ENCODE measurements around the gene CD38. TPM values are rescaled to one million over a fixed set of nuclear protein-coding genes. Genes with fewer than 3 reads are reported as not detected.
"Not testable (repeated sequence)": the region's sequence is repeated elsewhere in the genome, so short reads cannot be mapped to it uniquely, and the experiment has no call there.

The CD38 gene
- total RNA-seq, result 10 to 100 TPM in 5 of 6 donors, 1 to 10 TPM in 1; 8.5 to 72.3 (median 28.3) TPM

GRCh38 chr4:15778289-15779241, at the start of gene CD38:
CD38 (plus strand) TSS chr4:15778328; CDS start chr4:15778415, 87 bp downstream.
- H3K36me3 ChIP-seq, result no peaks in the 10 kb centered on the region
- peaks cover 10 to 29% (median 23%) of the 10 kb centered on the region in 4 donors for H3K4me1 ChIP-seq
- 0 to 4% methylated on average over 7 to 60 of the region's 76 CpGs for WGBS, 2 donors
- TF ChIP-seq POLR2A (IDR thresholded peaks at IDR 0.05) (peak in 2 of 4 donors; percentile 26 to 29), EP300 (IDR thresholded peaks at IDR 0.05) (no peak)
- TF ChIP-seq, protein P1, sequence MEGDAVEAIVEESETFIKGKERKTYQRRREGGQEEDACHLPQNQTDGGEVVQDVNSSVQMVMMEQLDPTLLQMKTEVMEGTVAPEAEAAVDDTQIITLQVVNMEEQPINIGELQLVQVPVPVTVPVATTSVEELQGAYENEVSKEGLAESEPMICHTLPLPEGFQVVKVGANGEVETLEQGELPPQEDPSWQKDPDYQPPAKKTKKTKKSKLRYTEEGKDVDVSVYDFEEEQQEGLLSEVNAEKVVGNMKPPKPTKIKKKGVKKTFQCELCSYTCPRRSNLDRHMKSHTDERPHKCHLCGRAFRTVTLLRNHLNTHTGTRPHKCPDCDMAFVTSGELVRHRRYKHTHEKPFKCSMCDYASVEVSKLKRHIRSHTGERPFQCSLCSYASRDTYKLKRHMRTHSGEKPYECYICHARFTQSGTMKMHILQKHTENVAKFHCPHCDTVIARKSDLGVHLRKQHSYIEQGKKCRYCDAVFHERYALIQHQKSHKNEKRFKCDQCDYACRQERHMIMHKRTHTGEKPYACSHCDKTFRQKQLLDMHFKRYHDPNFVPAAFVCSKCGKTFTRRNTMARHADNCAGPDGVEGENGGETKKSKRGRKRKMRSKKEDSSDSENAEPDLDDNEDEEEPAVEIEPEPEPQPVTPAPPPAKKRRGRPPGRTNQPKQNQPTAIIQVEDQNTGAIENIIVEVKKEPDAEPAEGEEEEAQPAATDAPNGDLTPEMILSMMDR (IDR thresholded peaks at IDR 0.05), result peak in 1 of 6 experiments; percentile 4
- no peaks in the 10 kb centered on the region for H3K27me3 ChIP-seq
- peak within 1 kb of the TSS; percentile 3 to 73 (median 55) for H3K4me3 ChIP-seq
- peak; percentile 76 to 92 for DNase-seq
- H3K9me3 ChIP-seq, result no peaks in the 10 kb centered on the region
- H3K27ac ChIP-seq, result peak within 1 kb of the TSS; percentile 39 to 78 (median 64)
- ATAC-seq (ENCODE audit: low FRiP score in 2 of 2), result peak; percentile 48 to 61

DNA sequence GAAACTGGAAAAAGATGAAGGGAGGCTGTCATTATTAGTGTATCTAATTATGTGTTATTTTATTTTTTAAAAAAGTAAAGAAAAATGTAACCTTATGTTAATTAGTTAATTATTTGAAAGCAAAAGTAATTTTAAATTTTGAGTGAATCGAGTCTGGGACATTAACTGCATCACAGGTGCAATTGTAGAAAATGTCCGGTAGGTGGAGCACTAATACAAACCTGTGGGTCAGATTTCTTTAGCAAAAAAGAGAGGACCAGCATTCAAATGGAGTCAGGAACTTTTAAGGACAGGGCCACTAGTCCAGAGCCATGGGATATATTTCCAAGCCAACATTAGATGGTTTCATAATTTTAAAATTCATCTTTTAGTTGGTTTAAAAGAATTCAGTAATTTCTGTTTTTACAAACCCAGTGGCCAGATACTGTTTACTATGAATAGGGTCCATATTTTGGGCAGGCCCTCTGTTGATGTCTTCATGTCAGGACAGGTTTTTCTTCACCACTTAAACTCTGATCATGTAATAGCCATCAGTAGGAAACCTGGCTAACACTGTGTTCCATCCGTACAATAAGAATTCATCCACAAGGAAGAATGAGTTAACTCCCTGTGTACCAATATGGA, 48.1 kb upstream of the CD38 start:
- H3K9me3 ChIP-seq, result no peaks in the 10 kb centered on the region
- no peak overlapping the region for H3K27ac ChIP-seq
- no peak for DNase-seq
- H3K27me3 ChIP-seq, result no peaks in the 10 kb centered on the region
- no peaks in the 10 kb centered on the region for H3K4me1 ChIP-seq
- H3K4me3 ChIP-seq, result no peak overlapping the region
- 14 to 16% methylated on average over 3 of the region's 3 CpGs for whole genome bisulfite sequencing, 2 donors
- peak; percentile 73 to 88 for ATAC-seq (ENCODE audit: low FRiP score in 2 of 2)
- TF ChIP-seq, protein P1 (IDR thresholded peaks at IDR 0.05), result peak; percentile 72 to 86 (median 82)
- TF ChIP-seq EP300 (IDR thresholded peaks at IDR 0.05), result no peak
- H3K36me3 ChIP-seq, result no peaks in the 10 kb centered on the region

DNA sequence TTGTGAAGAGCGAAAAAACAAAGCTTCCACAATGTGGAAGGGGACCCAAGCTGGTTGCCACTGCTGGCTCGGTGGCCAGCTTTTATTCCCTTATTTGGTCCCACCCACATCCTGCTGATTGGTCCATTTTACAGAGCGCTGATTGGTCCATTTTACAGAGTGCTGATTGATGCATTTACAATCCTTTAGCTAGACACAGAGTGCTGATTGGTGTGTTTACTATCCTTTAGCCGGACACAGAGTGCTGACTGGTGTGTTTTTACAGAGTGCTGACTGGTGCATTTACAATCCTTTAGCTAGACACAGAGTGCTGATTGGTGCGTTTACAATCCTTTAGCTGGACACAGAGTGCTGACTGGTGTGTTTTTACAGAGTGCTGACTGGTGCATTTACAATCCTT, 45.1 kb upstream of the CD38 start:
- not testable (repeated sequence) for H3K27me3 ChIP-seq; H3K36me3 ChIP-seq; H3K4me3 ChIP-seq; DNase-seq; H3K27ac ChIP-seq; H3K9me3 ChIP-seq; ATAC-seq (ENCODE audit: low FRiP score in 2 of 2); H3K4me1 ChIP-seq
- WGBS, 2 donors, result 77 to 78% methylated on average over 5 of the region's 5 CpGs

DNA sequence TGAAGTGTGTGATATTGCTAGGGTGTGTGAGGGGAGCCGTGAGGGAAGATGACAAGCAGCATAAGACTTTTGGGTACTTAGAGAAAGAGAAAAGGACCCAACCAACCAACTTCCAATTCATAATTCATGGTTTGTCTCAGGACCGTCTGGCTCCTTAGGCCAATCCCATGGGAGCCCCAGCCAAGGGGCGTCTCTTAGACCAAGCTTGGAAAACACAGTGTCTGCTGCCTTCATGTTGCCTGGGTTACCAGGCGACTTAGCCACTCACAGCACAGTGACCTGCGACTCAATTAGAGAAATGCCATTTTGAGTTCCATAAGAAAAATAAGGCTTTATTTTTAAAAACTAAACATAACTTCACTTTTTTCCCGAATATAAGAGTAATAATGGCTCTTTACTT, 42.6 kb upstream of the CD38 start:
- H3K27ac ChIP-seq, result no peak overlapping the region
- 79 to 84% methylated on average over 6 of the region's 6 CpGs for WGBS, 2 donors
- no peak for TF ChIP-seq POLR2A (IDR thresholded peaks at IDR 0.05)
- no peak for TF ChIP-seq EP300 (IDR thresholded peaks at IDR 0.05)
- TF ChIP-seq POLR2AphosphoS5 (IDR thresholded peaks at IDR 0.05), result no peak
- TF ChIP-seq, protein P1 (IDR thresholded peaks at IDR 0.05), result no peak
- DNase-seq, result no peak
- H3K4me1 ChIP-seq, result no peaks in the 10 kb centered on the region
- H3K9me3 ChIP-seq, result no peaks in the 10 kb centered on the region
- H3K27me3 ChIP-seq, result no peaks in the 10 kb centered on the region
- H3K36me3 ChIP-seq, result no peaks in the 10 kb centered on the region
- no peak overlapping the region for H3K4me3 ChIP-seq
- no peak for ATAC-seq (ENCODE audit: low FRiP score in 2 of 2)

GRCh38 chr4:15736514-15737050, 41.5 kb upstream of the CD38 start:
- peaks cover 0 to 3% (median 0%) of the 10 kb centered on the region in 4 donors for H3K9me3 ChIP-seq
- H3K27me3 ChIP-seq, result no peaks in the 10 kb centered on the region
- TF ChIP-seq POLR2A (IDR thresholded peaks at IDR 0.05), result no peak
- TF ChIP-seq POLR2AphosphoS5 (IDR thresholded peaks at IDR 0.05), result no peak
- no peak for TF ChIP-seq EP300 (IDR thresholded peaks at IDR 0.05)
- TF ChIP-seq, protein P1 (IDR thresholded peaks at IDR 0.05), result no peak
- no peaks in the 10 kb centered on the region for H3K36me3 ChIP-seq
- WGBS, 2 donors, result 72 to 84% methylated on average over 4 of the region's 4 CpGs
- no peaks in the 10 kb centered on the region for H3K4me1 ChIP-seq
- no peak overlapping the region for H3K27ac ChIP-seq
- DNase-seq, result no peak
- ATAC-seq (ENCODE audit: low FRiP score in 2 of 2), result no peak
- no peak overlapping the region for H3K4me3 ChIP-seq
